WTC11 (cell line): ENCODE results near the gene ZNF521. TPM values are rescaled to one million over a fixed set of nuclear protein-coding genes. Genes with fewer than 3 reads are reported as not detected.

ENCODE experiments used
- ATAC-seq: fragments of 200-7000 bp; cut with Tn5 transposase; 2 replicates; pipeline ENCODE4 v1.10.0; 2021; ENCODE audit warnings: mild to moderate bottlenecking, moderate library complexity
- CTCF ChIA-PET: fragments of 300-600 bp; sonication (Branson Sonifier 250); formaldehyde crosslinking; loops from one replicate; lab custom pipeline; 2021; ENCODE audit warnings: antibody characterized with exemption; lab: Charles Lee
- POLR2A ChIA-PET: fragments of 350-600 bp; sonication (Branson Sonifier 250); formaldehyde crosslinking; loops from one replicate; lab custom pipeline; 2021; ENCODE audit warnings: antibody characterized with exemption; lab: Charles Lee
- DNase-seq: peaks from one replicate; pipeline ENCODE4 v3.0.0; 2021; ENCODE audit warnings: low spot score
- H3K27ac Mint-ChIP-seq: 2 replicates; pipeline ENCODE4 v1.8.0; 2021; ENCODE audit warnings: mixed read lengths
- H3K27me3 Mint-ChIP-seq: 2 replicates; pipeline ENCODE4 v1.8.0; 2021; ENCODE audit warnings: low read depth, mild to moderate bottlenecking, moderate library complexity, mixed read lengths
- H3K36me3 Mint-ChIP-seq: 2 replicates; pipeline ENCODE4 v1.8.0; 2021; ENCODE audit warnings: mixed read lengths
- H3K4me1 Mint-ChIP-seq: 2 replicates; pipeline ENCODE4 v1.8.0; 2022; ENCODE audit warnings: mixed read lengths
- H3K4me3 Mint-ChIP-seq: 2 replicates; pipeline ENCODE4 v1.8.0; 2021; ENCODE audit warnings: mild to moderate bottlenecking, moderate library complexity, mixed read lengths
- H3K9me3 Mint-ChIP-seq: 2 replicates; pipeline ENCODE4 v1.8.0; 2021; ENCODE audit warnings: mixed read lengths
- AFF4 ChIP-seq: sonication (generic); formaldehyde crosslinking; IDR thresholded peaks from 2 replicates; pipeline ENCODE4 v1.8.1; 2023; ENCODE audit warnings: mild to moderate bottlenecking, missing genetic modification reagents, borderline replicate concordance
- CREB1 ChIP-seq: sonication (generic); formaldehyde crosslinking; IDR thresholded peaks from 2 replicates; pipeline ENCODE4 v1.8.0; 2023; ENCODE audit warnings: mild to moderate bottlenecking, missing genetic modification reagents
- ELF4 ChIP-seq: sonication (generic); formaldehyde crosslinking; IDR thresholded peaks from 2 replicates; pipeline ENCODE4 v1.8.1; 2022; ENCODE audit warnings: low read depth, mild to moderate bottlenecking, moderate library complexity, missing genetic modification reagents
- ETV6 ChIP-seq: sonication (generic); formaldehyde crosslinking; IDR thresholded peaks from 2 replicates; pipeline ENCODE4 v1.8.1; 2022; ENCODE audit warnings: mild to moderate bottlenecking, missing genetic modification reagents
- FOXJ3 ChIP-seq: sonication (generic); formaldehyde crosslinking; IDR thresholded peaks from 2 replicates; pipeline ENCODE4 v1.9.0; 2021; ENCODE audit warnings: missing genetic modification reagents, mild to moderate bottlenecking, borderline replicate concordance
- HMGA2 ChIP-seq: fragments of 250-450 bp; sonication (Bioruptor Pico); IDR thresholded peaks from 2 replicates; pipeline ENCODE4 v1.4.0; 2021; ENCODE audit warnings: mild to moderate bottlenecking, moderate library complexity
- HMGXB4 ChIP-seq: sonication (generic); formaldehyde crosslinking; IDR thresholded peaks from 2 replicates; pipeline ENCODE4 v1.8.1; 2023; ENCODE audit warnings: mild to moderate bottlenecking, moderate library complexity, missing genetic modification reagents
- MXD4 ChIP-seq: fragments of 250-450 bp; sonication (Bioruptor Pico); IDR thresholded peaks from 2 replicates; pipeline ENCODE4 v1.8.0; 2021; ENCODE audit warnings: mild to moderate bottlenecking, moderate library complexity, borderline replicate concordance
- MYBL2 ChIP-seq: sonication (generic); formaldehyde crosslinking; IDR thresholded peaks from 2 replicates; pipeline ENCODE4 v1.8.1; 2023; ENCODE audit warnings: mild to moderate bottlenecking, moderate library complexity, missing genetic modification reagents
- NR2C2 ChIP-seq: sonication (generic); formaldehyde crosslinking; IDR thresholded peaks from 2 replicates; pipeline ENCODE4 v1.8.0; 2022; ENCODE audit warnings: mild to moderate bottlenecking, missing genetic modification reagents
- OVOL2 ChIP-seq: fragments of 250-450 bp; sonication (Bioruptor Pico); IDR thresholded peaks from 2 replicates; pipeline ENCODE4 v1.9.0; 2021; ENCODE audit warnings: mild to moderate bottlenecking, borderline replicate concordance
- SP1 ChIP-seq: sonication (generic); formaldehyde crosslinking; conservative IDR thresholded peaks from 2 replicates; pipeline ENCODE4 v1.8.1; 2022; ENCODE audit warnings: missing genetic modification reagents
- TCF7 ChIP-seq: sonication (generic); formaldehyde crosslinking; IDR thresholded peaks from 2 replicates; pipeline ENCODE4 v1.8.0; 2022; ENCODE audit warnings: mild to moderate bottlenecking, low read depth, missing genetic modification reagents, moderate library complexity
- USF2 ChIP-seq: sonication (generic); formaldehyde crosslinking; IDR thresholded peaks from 2 replicates; pipeline ENCODE4 v1.8.1; 2023; ENCODE audit warnings: mild to moderate bottlenecking, missing genetic modification reagents, moderate library complexity
- ZNF138 ChIP-seq: sonication (generic); formaldehyde crosslinking; conservative IDR thresholded peaks from 2 replicates; pipeline ENCODE4 v1.8.1; 2022; ENCODE audit warnings: mild to moderate bottlenecking, moderate library complexity, missing genetic modification reagents
- total RNA-seq: library from RNA; stranded (reverse); gene quantifications from 3 replicates; pipeline ENCODE4 v1.2.3, GENCODE V29; 2021
- TF ChIP-seq, protein P1 (sequence below): sonication (generic); formaldehyde crosslinking; IDR thresholded peaks from 2 replicates; pipeline ENCODE4 v1.8.0; 2023; ENCODE audit warnings: missing genetic modification reagents, mild to moderate bottlenecking, borderline replicate concordance
- TF ChIP-seq, protein P2 (sequence below): sonication (generic); formaldehyde crosslinking; IDR thresholded peaks from 2 replicates; pipeline ENCODE4 v1.8.1; 2022; ENCODE audit warnings: mild to moderate bottlenecking, moderate library complexity, missing genetic modification reagents

ZNF521 gene
- total RNA-seq, 1 experiment from 2014 or later = 15.3 TPM

DNA sequence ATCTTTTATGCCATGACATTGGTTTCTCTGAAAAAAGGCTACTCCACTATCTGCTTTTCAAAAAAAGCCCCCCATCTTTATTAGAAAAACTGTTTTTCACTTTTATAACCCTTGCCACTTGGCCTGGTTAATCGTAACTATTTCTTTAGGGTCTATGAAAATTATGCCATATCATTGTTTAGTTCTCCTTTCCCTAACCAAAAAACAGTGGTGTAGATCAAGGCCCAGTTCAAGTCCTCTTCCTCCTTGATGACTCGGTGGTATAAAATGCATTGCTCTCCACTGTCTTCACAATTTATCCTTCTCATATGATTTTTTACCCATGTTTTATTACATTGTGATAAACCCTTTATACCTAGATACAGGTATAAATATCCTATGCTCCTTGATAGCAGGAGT is 205.5 kb downstream of the ZNF521 start:
- no peak overlapping the region for H3K27ac Mint-ChIP-seq
- ATAC-seq = no peak
- TF ChIP-seq, protein P1, sequence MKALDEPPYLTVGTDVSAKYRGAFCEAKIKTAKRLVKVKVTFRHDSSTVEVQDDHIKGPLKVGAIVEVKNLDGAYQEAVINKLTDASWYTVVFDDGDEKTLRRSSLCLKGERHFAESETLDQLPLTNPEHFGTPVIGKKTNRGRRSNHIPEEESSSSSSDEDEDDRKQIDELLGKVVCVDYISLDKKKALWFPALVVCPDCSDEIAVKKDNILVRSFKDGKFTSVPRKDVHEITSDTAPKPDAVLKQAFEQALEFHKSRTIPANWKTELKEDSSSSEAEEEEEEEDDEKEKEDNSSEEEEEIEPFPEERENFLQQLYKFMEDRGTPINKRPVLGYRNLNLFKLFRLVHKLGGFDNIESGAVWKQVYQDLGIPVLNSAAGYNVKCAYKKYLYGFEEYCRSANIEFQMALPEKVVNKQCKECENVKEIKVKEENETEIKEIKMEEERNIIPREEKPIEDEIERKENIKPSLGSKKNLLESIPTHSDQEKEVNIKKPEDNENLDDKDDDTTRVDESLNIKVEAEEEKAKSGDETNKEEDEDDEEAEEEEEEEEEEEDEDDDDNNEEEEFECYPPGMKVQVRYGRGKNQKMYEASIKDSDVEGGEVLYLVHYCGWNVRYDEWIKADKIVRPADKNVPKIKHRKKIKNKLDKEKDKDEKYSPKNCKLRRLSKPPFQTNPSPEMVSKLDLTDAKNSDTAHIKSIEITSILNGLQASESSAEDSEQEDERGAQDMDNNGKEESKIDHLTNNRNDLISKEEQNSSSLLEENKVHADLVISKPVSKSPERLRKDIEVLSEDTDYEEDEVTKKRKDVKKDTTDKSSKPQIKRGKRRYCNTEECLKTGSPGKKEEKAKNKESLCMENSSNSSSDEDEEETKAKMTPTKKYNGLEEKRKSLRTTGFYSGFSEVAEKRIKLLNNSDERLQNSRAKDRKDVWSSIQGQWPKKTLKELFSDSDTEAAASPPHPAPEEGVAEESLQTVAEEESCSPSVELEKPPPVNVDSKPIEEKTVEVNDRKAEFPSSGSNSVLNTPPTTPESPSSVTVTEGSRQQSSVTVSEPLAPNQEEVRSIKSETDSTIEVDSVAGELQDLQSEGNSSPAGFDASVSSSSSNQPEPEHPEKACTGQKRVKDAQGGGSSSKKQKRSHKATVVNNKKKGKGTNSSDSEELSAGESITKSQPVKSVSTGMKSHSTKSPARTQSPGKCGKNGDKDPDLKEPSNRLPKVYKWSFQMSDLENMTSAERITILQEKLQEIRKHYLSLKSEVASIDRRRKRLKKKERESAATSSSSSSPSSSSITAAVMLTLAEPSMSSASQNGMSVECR (CRISPR knock-in tag) = no peak
- TF ChIP-seq NR2C2 (CRISPR knock-in tag) = no peak
- TF ChIP-seq ETV6 (CRISPR knock-in tag) = no peak
- no peak for TF ChIP-seq ZNF138
- TF ChIP-seq HMGXB4 = no peak
- TF ChIP-seq SP1 = no peak
- no peak for TF ChIP-seq FOXJ3 (CRISPR knock-in tag)
- no peak for TF ChIP-seq HMGA2
- TF ChIP-seq TCF7 = no peak
- TF ChIP-seq CREB1 (CRISPR knock-in tag) = no peak
- TF ChIP-seq OVOL2 = no peak
- TF ChIP-seq, protein P2, sequence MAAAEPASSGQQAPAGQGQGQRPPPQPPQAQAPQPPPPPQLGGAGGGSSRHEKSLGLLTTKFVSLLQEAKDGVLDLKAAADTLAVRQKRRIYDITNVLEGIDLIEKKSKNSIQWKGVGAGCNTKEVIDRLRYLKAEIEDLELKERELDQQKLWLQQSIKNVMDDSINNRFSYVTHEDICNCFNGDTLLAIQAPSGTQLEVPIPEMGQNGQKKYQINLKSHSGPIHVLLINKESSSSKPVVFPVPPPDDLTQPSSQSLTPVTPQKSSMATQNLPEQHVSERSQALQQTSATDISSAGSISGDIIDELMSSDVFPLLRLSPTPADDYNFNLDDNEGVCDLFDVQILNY (CRISPR knock-in tag) = no peak
- TF ChIP-seq AFF4 = no peak
- no peak for TF ChIP-seq MXD4
- TF ChIP-seq ELF4 (CRISPR knock-in tag) = no peak
- no peak for TF ChIP-seq MYBL2 (CRISPR knock-in tag)
- TF ChIP-seq USF2 = no peak
- TF ChIP-seq, all 79 proteins: peak for 0
- Mint-ChIP-seq H3K36me3 (0 out of 2 replicates have a peak, but pooled peaks cover 4% of the 10 kb centered on the region), H3K4me1 (peaks cover 5% of the 10 kb centered on the region; the same call in 1 of the 2 replicates), H3K9me3 (0 out of 2 replicates have a peak, but pooled peaks cover 4% of the 10 kb centered on the region), H3K27me3 (no peaks in the 10 kb centered on the region), H3K4me3 (no peak overlapping the region)
- DNase-seq = no peak
- ChIA-PET CTCF (no interaction called here), POLR2A (no interaction called here)
